ENCODE measurements around the gene LETMD1.
"Not testable (repeated sequence)": the region's sequence is repeated elsewhere in the genome, so short reads cannot be mapped to it uniquely, and the experiment has no call there.

The LETMD1 gene

DNA sequence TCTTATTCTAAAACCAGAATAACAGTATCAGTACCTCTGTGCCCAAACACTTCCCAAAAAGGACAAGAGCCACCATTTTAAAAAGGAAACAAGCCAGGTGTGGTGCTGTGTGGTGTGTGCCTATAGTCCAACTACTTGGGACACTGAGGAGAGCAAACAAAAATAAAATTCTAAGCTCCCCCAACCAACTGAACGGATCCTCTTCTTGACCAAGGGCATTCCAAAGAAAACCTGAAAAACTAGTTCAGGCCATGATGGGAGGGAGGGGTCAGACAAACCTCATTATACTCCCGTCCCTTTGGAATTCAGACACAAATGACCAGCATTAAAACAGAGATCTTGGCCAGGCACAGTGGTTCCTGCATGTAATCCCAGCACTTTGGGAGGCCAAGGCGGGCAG is 42.5 kb upstream of the LETMD1 start:
- TF ChIP-seq, protein P1, sequence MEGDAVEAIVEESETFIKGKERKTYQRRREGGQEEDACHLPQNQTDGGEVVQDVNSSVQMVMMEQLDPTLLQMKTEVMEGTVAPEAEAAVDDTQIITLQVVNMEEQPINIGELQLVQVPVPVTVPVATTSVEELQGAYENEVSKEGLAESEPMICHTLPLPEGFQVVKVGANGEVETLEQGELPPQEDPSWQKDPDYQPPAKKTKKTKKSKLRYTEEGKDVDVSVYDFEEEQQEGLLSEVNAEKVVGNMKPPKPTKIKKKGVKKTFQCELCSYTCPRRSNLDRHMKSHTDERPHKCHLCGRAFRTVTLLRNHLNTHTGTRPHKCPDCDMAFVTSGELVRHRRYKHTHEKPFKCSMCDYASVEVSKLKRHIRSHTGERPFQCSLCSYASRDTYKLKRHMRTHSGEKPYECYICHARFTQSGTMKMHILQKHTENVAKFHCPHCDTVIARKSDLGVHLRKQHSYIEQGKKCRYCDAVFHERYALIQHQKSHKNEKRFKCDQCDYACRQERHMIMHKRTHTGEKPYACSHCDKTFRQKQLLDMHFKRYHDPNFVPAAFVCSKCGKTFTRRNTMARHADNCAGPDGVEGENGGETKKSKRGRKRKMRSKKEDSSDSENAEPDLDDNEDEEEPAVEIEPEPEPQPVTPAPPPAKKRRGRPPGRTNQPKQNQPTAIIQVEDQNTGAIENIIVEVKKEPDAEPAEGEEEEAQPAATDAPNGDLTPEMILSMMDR (IDR thresholded peaks at IDR 0.05; ENCODE audit: low read depth, low read length), result no peak
- in situ Hi-C loops (cut with HindIII; ENCODE audit: low sequenced_read_pairs), result no loop called here
- H3K4me3 ChIP-seq (ENCODE audit: low read depth, low read length), result no peak overlapping the region
- no peak for DNase-seq (ENCODE audit: low read depth, low spot score)

DNA sequence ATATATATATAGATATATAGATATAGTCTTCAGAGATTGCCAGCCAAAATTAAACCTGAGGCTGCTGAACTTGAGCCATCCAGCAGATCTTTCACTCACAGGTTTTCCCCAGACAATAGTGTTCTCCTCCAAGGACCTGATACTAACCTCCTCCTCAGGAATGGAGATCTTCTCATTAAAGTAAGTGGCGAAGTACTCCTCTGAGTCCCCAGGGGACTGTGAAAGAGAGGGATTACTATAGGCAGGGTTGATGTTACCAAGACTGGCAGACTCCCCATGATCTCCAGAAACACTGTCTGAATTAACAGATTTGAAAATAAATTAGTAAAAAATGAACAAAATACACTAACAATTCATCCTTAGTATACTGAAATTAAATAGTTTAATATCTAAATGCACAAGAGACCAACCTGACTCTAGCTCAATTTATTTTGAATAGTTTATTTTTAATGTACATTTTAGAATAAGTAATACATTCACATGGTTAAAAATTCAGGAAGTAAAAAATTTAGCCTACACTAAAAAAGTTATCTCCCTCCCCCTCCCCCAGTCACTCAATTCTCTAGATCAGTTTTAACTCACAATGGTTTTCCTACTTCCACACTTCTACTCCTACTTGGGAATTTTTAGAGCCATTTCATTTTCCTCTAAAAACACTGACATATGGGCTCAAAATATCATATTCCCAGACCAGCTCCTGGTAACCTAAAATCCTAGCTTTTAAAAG is 39.6 kb upstream of the LETMD1 start:
- in situ Hi-C loops (cut with HindIII; ENCODE audit: low sequenced_read_pairs), result no loop called here
- H3K4me3 ChIP-seq (ENCODE audit: low read depth, low read length), result no peak overlapping the region
- TF ChIP-seq, protein P1 (IDR thresholded peaks at IDR 0.05; ENCODE audit: low read depth, low read length), result no peak
- DNase-seq (ENCODE audit: low read depth, low spot score), result no peak

DNA sequence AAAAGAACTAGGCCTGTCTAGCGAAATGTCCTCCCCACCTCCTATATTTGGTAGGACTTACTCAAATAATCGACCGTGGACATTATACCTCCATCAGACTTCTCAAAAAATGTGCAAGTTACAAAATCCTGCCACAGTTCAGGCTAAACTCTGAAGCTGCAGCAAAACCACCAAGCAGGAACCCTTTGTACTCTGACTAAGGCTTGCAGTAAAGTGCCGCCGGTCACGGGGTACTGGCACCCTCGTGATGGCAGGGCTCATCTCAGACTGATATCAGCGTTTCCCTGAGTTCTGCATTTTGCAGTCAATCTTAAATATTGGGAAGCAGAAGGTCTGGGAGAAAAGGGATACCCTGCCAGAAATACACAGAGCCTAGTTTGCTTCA is 39.1 kb upstream of the LETMD1 start:
- H3K4me3 ChIP-seq (ENCODE audit: low read depth, low read length), result no peak overlapping the region
- in situ Hi-C loops (cut with HindIII; ENCODE audit: low sequenced_read_pairs), result no loop called here
- peak; percentile 23 for DNase-seq (ENCODE audit: low read depth, low spot score)
- TF ChIP-seq, protein P1 (IDR thresholded peaks at IDR 0.05; ENCODE audit: low read depth, low read length), result no peak

DNA sequence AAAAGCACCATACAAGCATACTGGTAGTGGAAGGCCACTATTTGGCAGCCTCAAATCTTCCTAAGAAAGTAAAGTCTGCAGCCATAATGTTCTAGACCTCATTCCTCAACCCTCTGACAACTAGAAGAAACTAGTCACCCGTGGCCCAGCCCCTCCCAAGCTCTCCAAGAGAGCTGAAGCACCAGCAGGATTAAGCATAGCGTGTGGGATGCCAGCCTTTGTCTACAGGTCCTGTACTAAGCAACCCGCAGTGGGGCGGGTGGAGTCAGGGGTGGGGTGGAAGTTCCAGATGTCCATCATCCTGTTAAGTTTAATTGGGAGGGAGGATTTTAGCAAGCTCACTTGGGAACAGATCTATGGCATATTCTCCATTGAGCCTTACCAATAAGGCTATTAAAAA is 36.2 kb upstream of the LETMD1 start:
- DNase-seq (ENCODE audit: low read depth, low spot score), result no peak
- no peak overlapping the region for H3K4me3 ChIP-seq (ENCODE audit: low read depth, low read length)
- TF ChIP-seq, protein P1 (IDR thresholded peaks at IDR 0.05; ENCODE audit: low read depth, low read length), result no peak
- in situ Hi-C loops (cut with HindIII; ENCODE audit: low sequenced_read_pairs), result no loop called here

DNA sequence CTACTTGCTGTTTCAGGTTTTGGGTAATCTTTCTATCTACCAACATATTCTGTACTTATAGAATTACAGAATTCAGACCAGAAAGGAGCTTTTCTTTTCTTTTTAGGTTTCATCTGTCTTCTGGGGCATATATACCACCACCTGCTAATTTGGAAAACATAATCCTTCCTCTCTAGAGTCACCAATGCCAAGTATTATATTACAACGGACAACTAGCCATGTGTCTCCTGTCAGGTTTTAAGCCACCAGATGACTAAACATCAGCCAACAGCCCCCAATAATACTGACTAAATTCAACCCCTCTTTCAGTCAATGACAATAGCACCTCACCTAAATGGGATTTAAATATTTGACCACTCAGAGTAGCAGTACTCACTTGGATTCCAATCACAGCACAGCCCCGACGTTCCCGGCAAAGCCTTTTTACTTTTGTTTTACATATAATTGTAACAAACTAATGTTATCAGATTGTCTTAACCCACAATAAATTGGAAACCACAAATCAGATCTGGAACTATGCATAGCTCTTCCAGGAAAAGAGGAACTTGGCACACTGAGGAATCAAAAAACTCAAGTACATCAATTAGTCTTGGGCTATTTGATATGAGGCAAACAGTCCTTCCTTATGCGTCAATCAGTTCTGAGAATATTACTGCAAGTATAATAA is 35.4 kb upstream of the LETMD1 start:
- in situ Hi-C loops (cut with HindIII; ENCODE audit: low sequenced_read_pairs), result no loop called here
- H3K4me3 ChIP-seq (ENCODE audit: low read depth, low read length), result no peak overlapping the region
- no peak for DNase-seq (ENCODE audit: low read depth, low spot score)
- TF ChIP-seq, protein P1 (IDR thresholded peaks at IDR 0.05; ENCODE audit: low read depth, low read length), result no peak

DNA sequence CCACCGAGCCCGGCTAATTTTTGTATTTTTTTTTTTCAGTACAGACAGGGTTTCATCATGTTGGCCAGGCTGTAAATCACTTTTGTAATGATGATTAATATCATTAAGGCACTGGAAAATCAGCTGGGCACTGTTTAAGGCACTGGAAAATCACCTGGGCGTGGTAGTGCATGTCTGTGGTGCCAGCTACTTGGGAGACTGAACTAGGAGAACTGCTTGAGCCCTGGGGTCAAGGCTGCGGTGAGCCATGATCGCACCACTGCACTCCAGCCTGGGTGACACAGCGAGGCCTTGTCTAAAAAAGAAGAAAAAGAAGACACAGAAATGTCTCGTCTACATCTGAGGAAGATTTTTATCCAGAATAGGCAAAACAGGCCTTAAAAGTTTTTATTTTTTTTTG is 34.7 kb upstream of the LETMD1 start:
- H3K4me3 ChIP-seq (ENCODE audit: low read depth, low read length), result no peak overlapping the region
- DNase-seq (ENCODE audit: low read depth, low spot score), result no peak
- TF ChIP-seq, protein P1 (IDR thresholded peaks at IDR 0.05; ENCODE audit: low read depth, low read length), result no peak
- in situ Hi-C loops (cut with HindIII; ENCODE audit: low sequenced_read_pairs), result no loop called here

DNA sequence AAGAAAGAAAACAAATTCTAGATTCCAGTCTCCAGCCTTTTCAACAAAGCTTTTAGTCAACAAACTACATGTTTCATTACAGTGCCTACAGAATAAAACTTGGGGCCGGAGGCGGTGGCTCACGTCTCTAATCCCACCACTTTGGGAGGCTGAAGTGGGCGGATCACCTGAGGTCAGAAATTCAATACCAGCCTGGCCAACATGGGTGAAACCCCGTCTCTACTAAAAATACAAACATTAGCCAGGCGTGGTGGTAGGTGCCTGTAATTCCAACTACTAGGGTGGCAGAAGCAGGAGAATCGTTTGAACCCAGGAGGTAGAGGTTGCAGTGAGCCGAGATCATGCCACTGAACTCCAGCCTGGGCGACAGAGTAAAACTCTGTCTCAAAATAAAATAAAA is 33.7 kb upstream of the LETMD1 start:
- H3K4me3 ChIP-seq (ENCODE audit: low read depth, low read length); DNase-seq (ENCODE audit: low read depth, low spot score); in situ Hi-C loops (cut with HindIII; ENCODE audit: low sequenced_read_pairs): not testable (repeated sequence)

Measured in astrocyte of the spinal cord (primary cell).